GM10248 (cell line): ENCODE measurements around the gene SETD6.
"Not testable (repeated sequence)": the region's sequence is repeated elsewhere in the genome, so short reads cannot be mapped to it uniquely, and the experiment has no call there.

Experiments used
- CTCF ChIA-PET: fragments of 300-600 bp; sonication (Branson Sonifier 250); formaldehyde crosslinking; extraction: SDS; loops from one replicate; lab custom pipeline; 2021; ENCODE audit warnings: antibody characterized with exemption; lab: Yijun Ruan, JAX
- POLR2A ChIA-PET: fragments of 350-650 bp; sonication (Branson Sonifier 250); formaldehyde crosslinking; extraction: SDS; loops from one replicate; lab custom pipeline; 2020; ENCODE audit warnings: antibody characterized with exemption; lab: Yijun Ruan, JAX
- DNase-seq: peaks from one replicate; pipeline ENCODE4 v3.0.0; 2012; ENCODE audit errors: extremely low spot score
- CTCF ChIP-seq: IDR thresholded peaks from 2 replicates; pipeline ENCODE4 v1.5.1; 2012; ENCODE audit warnings: mild to moderate bottlenecking, low read depth; ENCODE audit errors: extremely low read depth, missing control alignments, control extremely low read depth

Gene SETD6

GRCh38 chr16:58481931-58482330 lies 33.4 kb upstream of the SETD6 start:
- POLR2A ChIA-PET: no interaction called here
- CTCF ChIA-PET: no interaction called here
- no peak for DNase-seq
- no peak for TF ChIP-seq CTCF

GRCh38 chr16:58485184-58485887 lies 30.0 kb upstream of the SETD6 start:
- TF ChIP-seq CTCF: no peak
- no peak for DNase-seq
- CTCF ChIA-PET: interaction anchor here (0.7 to 7.8 kb wide), 9 partner anchors 11 to 271 kb away, joined by 3 to 232 read pairs (median 4); no protein-coding TSS in a partner anchor
- POLR2A ChIA-PET: no interaction called here

GRCh38 chr16:58487566-58488351 lies 27.6 kb upstream of the SETD6 start:
- CTCF ChIA-PET: interaction anchor here (0.6 to 7.8 kb wide), 31 partner anchors 8 to 366 kb away, joined by 3 to 232 read pairs (median 5); partner anchors contain the start of gene NDRG4
- TF ChIP-seq CTCF: peak; percentile 94
- DNase-seq: peak; percentile 90
- POLR2A ChIA-PET: no interaction called here

- TF ChIP-seq CTCF: no peak
- CTCF ChIA-PET: interaction anchor here (0.8 to 7.8 kb wide), 19 partner anchors 11 to 268 kb away, joined by 3 to 232 read pairs (median 5); partner anchors contain the start of gene NDRG4
- POLR2A ChIA-PET: no interaction called here
- DNase-seq: no peak
Measured at GRCh38 chr16:58488531-58488930, 26.8 kb upstream of the SETD6 start.

DNA sequence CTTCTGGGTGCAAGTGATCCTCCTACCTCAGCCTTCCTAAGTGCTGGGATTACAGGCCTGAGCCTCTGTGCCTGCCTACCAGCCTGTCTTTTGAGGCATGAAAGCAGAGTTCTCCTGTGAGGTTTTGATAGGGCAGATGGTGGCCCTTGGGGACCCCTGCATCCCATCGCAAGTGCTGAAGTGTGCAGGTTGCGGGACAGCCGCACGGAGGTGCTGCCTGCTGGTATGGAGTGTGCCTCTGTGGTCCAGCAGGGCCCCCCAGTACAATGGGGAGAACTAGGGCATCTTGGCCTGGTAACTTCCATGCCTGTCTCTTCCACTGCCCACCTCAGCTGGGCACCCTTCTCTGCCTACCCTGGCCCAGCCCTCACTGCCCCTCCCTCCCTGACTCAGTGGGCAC lies 25.3 kb upstream of the SETD6 start:
- ChIA-PET POLR2A (no interaction called here), CTCF (interaction anchor here (0.7 to 7.8 kb wide), 4 partner anchors 16 to 154 kb away, joined by 3 to 232 read pairs (median 36); no protein-coding TSS in a partner anchor)
- TF ChIP-seq CTCF: no peak
- no peak for DNase-seq

DNA sequence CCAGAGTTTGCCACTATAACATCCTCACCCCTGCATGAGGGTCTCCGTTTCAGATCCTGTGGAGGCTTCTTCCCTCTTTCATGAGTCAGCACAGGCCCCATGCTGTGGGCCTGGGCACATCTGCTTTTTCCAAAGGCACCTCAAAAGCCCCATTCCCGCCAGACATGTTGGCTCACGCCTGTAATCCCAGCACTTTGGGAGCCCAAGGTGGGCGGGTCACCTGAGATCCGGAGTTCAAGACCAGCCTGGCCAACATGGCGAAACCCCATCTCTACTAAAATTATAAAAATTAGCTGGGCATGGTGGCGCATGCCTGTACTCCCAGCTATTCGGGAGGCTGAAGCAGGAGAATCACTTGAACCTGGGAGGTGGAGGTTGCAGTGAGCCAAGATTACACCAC lies 24.8 kb upstream of the SETD6 start:
- DNase-seq, POLR2A ChIA-PET: not testable (repeated sequence)
- CTCF ChIA-PET: interaction anchor here (7.4 kb wide), 1 partner anchor 155 kb away, joined by 57 read pairs; no protein-coding TSS in a partner anchor
